ENCODE results near the gene ATP6V0A4. TPM values are rescaled to one million over a fixed set of nuclear protein-coding genes. Genes with fewer than 3 reads are reported as not detected.

ATP6V0A4 gene
- polyA plus RNA-seq, 1 of the 3 experiments (the other 2 are of a cell fraction) = not detected

GRCh38 chr7:138665249-138665648 is 132.7 kb downstream of the ATP6V0A4 start (continued):
- no peak for TF ChIP-seq MAX (IDR thresholded peaks at IDR 0.05; ENCODE audit: low read depth)

GRCh38 chr7:138663725-138664710 is 134.0 kb downstream of the ATP6V0A4 start:
- no peak overlapping the region for H2AFZ ChIP-seq (ENCODE audit: low read depth)
- no peaks in the 10 kb centered on the region for H3K9me2 ChIP-seq
- H3K4me1 ChIP-seq (ENCODE audit: control insufficient read depth in 1 of 2, insufficient read depth in 2 of 2, low read depth in 1 of 2, low read length in 1 of 2) = peaks cover 0 to 56% of the 10 kb centered on the region in 2 experiments; a peak in 2 of 4 replicates
- H3K27ac ChIP-seq (ENCODE audit: low read depth in 2 of 2, low read length in 1 of 2) = peak overlapping the region in 1 of 2 experiments; percentile 94; a peak in 2 of 4 replicates
- TF ChIP-seq RXRA (IDR thresholded peaks at IDR 0.05; ENCODE audit: borderline replicate concordance, low read depth) (no peak), PBX3 (IDR thresholded peaks at IDR 0.05) (no peak), TCF12 (IDR thresholded peaks at IDR 0.05) (no peak), RCOR1 (IDR thresholded peaks at IDR 0.05; ENCODE audit: low read length) (peak; percentile 71; the same call in 1 of the 2 replicates), ZBTB33 (IDR thresholded peaks at IDR 0.05; ENCODE audit: borderline replicate concordance, low read depth) (no peak), EP300 (IDR thresholded peaks at IDR 0.05; ENCODE audit: borderline replicate concordance in 1 of 2, low read depth in 1 of 2, low read length in 1 of 2) (no peak)
- no peaks in the 10 kb centered on the region for H3K79me2 ChIP-seq (ENCODE audit: insufficient read depth)
- peak overlapping the region in 1 of 2 experiments; percentile 15; a peak in 1 of 4 replicates for H3K4me3 ChIP-seq (ENCODE audit: low read depth in 2 of 2, low read length in 1 of 2)
- H3K36me3 ChIP-seq (replicated peaks in 1 of 2; ENCODE audit: control insufficient read depth in 1 of 2, insufficient read depth in 2 of 2, low read length in 1 of 2) = no peaks in the 10 kb centered on the region
- H3K9me3 ChIP-seq = no peaks in the 10 kb centered on the region
- DNase-seq = peak; percentile 42
- H3K27me3 ChIP-seq (ENCODE audit: insufficient read depth) = no peaks in the 10 kb centered on the region
- CTCF ChIA-PET = interaction anchor here (0.7 to 1.1 kb wide), 3 partner anchors 18 to 166 kb away, joined by 3 read pairs; no protein-coding TSS in a partner anchor
- WGBS (ENCODE audit: low lambda C conversion rate) = 70% methylated on average over 59 of the region's 59 CpGs
- POLR2A ChIA-PET = interaction anchor here (0.6 kb wide), 1 partner anchor 21 kb away, joined by 5 read pairs; no protein-coding TSS in a partner anchor
- no peak overlapping the region for H3K9ac ChIP-seq
- no peak overlapping the region for H3K4me2 ChIP-seq
- H4K20me1 ChIP-seq (ENCODE audit: insufficient read depth) = no peaks in the 10 kb centered on the region
- no peaks in the 10 kb centered on the region for H3F3A ChIP-seq (replicated peaks; ENCODE audit: insufficient read depth)

GRCh38 chr7:138662991-138663320 is 135.0 kb downstream of the ATP6V0A4 start:
- WGBS (ENCODE audit: low lambda C conversion rate) = 34% methylated on average over 6 of the region's 6 CpGs
- Histone ChIP-seq H3K27me3 (ENCODE audit: insufficient read depth) (no peaks in the 10 kb centered on the region), H3K4me2 (no peak overlapping the region), H2AFZ (ENCODE audit: low read depth) (no peak overlapping the region), H3K36me3 (replicated peaks in 1 of 2; ENCODE audit: control insufficient read depth in 1 of 2, insufficient read depth in 2 of 2, low read length in 1 of 2) (no peaks in the 10 kb centered on the region), H3K27ac (ENCODE audit: low read depth in 2 of 2, low read length in 1 of 2) (peak overlapping the region in 1 of 2 experiments; percentile 94; a peak in 2 of 4 replicates), H3F3A (replicated peaks; ENCODE audit: insufficient read depth) (no peaks in the 10 kb centered on the region), H3K9ac (no peak overlapping the region), H3K9me2 (no peaks in the 10 kb centered on the region), H3K79me2 (ENCODE audit: insufficient read depth) (no peaks in the 10 kb centered on the region), H4K20me1 (ENCODE audit: insufficient read depth) (no peaks in the 10 kb centered on the region), H3K4me3 (ENCODE audit: low read depth in 2 of 2, low read length in 1 of 2) (no peak overlapping the region), H3K4me1 (ENCODE audit: control insufficient read depth in 1 of 2, insufficient read depth in 2 of 2, low read depth in 1 of 2, low read length in 1 of 2) (peaks cover 0 to 56% of the 10 kb centered on the region in 2 experiments; a peak in 2 of 4 replicates), H3K9me3 (no peaks in the 10 kb centered on the region)
- no peak for TF ChIP-seq TCF12 (IDR thresholded peaks at IDR 0.05)
- TF ChIP-seq MXI1 (IDR thresholded peaks at IDR 0.05; ENCODE audit: low read depth, low read length) = 0 out of 2 replicates have a peak, but pooled peaks have one; percentile 19
- TF ChIP-seq TAF1 (IDR thresholded peaks at IDR 0.05; ENCODE audit: borderline replicate concordance, low read depth, low read length) = no peak
- POLR2A ChIA-PET = no interaction called here
- CTCF ChIA-PET = interaction anchor here (0.7 to 3.4 kb wide), 4 partner anchors 20 to 165 kb away, joined by 3 to 10 read pairs (median 3); no protein-coding TSS in a partner anchor
- peak; percentile 58 for DNase-seq
